HG03469 (cell line): ENCODE data around the gene IARS2.
"Not testable (repeated sequence)": the region's sequence is repeated elsewhere in the genome, so short reads cannot be mapped to it uniquely, and the experiment has no call there.

Experiments used
- ATAC-seq: cut with Tn5 transposase; IDR thresholded peaks from one replicate; pipeline ENCODE4 v1.9.1; 2021; ENCODE audit warnings: mild to moderate bottlenecking, moderate library complexity, moderate number of reproducible peaks; ENCODE audit not compliant: unreplicated experiment

IARS2 gene

DNA sequence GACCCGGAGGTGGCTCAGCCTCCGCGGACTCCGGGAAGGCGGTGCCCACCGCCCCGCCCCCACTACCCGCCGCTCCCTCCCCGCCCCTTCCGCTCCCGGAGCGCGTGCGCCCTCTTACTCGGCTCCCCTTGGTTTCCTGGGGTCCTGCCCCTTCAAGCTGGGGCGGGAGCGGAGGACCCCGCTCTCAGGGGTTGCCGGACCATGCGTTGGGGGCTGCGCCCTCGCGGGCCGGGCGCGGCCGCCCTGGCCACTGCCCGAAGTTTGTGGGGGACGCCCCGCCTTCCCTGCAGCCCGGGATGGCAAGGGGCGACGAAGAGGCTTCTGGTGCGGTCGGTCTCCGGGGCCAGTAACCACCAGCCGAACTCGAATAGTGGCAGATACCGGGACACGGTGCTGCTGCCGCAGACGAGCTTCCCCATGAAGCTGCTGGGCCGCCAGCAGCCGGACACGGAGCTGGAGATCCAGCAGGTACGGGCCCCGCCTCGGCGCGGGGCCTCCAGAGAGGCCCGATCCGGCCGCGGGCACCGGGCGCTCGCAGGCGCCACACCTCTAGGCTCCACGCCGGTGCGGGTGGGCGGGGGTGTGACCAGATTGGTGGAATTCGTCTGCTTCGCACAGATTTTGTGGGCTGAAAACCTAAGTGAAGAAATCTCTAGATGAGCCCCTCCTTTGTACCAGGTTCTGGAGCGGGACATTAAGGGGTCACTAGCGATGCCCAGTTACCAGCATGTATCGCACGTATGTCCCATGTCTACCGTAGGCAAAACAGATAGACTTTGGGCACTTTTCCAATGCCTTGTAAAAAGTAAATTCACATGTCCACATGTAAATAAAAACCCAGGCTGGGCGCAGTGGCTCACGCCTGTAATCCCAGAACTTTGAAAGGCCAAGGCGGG lies at the start of gene IARS2:
IARS2 (plus strand) TSS at position 117 of the 896 bp plus-strand sequence; CDS start at position 202, 85 bp downstream.
- ATAC-seq, result peak; percentile 32

DNA sequence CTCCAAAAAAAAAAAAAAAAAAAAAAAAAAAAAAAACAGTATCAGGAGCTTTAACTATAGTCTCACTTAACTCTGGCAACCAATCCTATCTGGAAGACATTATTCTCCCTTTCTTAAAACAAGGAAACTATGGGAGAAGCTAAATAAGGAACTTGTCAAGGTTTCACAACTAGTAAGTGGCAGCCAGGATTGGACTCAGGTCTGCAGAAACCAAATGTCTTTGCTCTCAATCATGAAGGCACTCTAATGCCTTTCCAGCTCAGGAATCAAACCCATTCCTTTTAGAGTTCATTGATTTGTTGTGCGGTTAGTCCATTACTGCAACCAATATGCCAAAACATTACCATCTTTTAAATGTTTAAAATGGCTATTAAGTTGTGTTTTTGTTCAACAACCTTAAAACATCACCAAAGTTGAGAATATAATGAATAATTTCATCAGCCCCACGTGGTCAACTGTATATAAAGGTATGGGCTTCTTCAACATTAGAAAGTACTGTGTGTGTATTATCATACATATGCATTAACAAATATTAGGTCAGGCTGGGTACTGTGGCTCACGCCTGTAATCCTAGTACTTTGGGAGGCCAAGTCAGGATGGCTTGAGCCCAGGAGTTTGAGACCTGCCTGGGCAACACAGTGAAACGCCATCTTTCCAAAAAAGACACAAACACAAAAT lies 49.1 kb upstream of the IARS2 start:
- no peak for ATAC-seq

DNA sequence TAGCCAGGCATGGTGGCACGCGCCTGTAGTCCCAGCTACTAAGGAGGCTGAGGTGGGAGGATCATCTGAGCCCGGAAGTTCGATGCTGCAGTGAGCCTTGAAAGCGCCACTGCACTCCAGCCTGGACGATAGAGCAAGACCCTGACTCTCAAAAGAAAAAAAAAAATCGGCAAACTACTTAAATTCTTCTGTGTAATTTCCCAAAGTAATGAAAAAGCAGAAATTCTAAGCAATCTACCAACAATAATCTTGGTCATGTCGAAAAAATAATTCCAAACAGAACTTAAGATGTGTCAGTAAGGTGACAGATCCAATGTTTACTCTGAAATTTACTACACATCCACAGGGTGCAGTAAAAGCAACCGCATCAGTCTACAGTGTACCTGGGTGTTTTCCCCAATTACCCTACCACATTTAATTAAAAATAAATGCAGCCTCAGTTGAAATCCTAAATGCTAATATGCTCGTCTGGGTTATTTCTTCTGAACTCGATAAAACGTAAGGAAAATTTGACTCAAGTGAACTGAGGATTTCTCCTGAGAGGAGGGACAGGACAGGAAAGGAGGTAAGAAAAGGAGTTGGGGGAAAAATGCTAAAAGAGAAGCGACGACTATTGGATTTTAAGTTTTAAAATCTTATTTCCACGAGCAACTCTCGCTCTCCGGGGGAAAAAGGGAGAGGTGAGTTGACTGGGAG lies 48.4 kb upstream of the IARS2 start:
- no peak for ATAC-seq

DNA sequence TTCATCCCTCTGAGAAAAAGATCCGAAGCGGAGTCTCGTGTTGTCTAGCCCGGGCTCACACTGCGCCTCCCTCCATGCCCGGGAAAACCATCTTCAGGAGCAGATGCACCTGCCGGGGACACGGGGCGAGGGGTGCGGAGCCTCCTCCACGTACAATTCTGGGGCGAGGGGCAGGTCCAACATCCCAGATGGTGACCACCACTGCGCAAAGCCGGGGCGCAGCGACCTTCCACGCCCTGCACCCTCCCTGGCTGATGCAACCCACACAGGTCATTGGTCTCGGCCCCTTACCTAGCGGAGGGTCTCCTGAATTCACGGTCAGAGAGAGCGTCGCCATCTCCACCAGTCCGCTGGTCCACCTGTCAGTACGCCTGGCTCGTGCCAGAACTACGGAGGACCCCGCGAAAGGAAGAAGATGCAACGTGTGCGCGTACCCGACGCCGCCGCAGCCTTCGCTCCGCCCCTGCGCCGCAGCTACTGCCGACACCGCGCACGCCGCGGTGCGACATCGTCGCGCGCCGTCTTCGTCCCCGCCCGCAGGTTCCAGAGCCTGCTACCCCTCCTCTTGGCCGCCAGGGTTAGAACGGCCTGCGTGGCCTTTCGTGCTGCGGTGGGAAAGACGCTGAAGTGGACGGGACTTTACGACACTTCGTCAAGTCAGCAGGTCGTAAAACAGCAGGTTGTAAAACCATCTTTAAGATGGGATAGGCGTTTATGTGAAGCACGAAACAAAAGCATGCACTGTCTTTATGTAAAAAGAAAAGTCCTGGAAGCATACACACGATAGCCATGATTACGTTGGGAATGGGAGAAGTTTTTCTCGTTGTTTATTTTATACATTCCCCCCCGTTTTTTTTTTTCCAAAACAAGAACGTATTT lies 47.6 kb upstream of the IARS2 start, which contains the start of gene EPRS1:
EPRS1 (minus strand) TSS at position 454 of the 879 bp plus-strand sequence; CDS start at position 337, 117 bp downstream.
- peak; percentile 97 for ATAC-seq

DNA sequence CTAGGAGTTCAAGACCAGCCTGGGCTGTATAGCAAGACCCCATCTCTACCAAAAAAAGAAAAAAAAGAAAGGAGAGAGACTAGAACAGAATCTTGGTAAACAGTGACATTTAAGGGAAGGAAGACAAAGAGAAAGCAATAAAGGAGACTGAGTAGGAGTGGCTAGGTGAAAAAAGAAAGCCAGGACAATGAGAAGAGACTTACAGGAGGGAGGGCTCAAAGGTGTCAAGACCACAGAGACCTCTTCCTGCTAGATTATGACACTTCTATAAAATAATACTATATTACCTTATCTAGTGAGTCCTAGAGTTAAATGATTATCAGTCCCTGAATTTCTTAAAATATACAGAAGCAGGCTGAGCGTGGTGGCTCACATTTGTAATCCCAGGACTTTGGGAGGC lies 37.6 kb upstream of the IARS2 start:
- ATAC-seq, result no peak

DNA sequence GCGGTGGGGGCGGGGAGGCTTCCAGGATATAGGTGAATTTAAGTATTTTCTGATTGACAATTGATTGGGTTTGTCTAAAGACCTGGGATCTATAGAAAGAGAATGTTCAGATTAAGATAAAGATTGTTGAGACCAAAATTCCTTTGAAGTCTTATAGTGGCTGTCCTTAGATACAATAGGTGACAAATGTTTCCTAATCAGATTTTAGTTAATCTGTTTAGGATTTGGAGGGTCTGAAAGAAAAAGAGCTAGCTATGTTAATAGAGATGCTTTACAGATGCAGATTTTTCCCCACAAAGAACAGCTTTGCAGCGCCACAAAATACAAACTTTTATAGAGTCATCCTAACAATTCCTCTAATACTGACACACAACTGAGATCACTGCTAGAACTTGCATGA lies 33.1 kb upstream of the IARS2 start:
- ATAC-seq, result no peak

DNA sequence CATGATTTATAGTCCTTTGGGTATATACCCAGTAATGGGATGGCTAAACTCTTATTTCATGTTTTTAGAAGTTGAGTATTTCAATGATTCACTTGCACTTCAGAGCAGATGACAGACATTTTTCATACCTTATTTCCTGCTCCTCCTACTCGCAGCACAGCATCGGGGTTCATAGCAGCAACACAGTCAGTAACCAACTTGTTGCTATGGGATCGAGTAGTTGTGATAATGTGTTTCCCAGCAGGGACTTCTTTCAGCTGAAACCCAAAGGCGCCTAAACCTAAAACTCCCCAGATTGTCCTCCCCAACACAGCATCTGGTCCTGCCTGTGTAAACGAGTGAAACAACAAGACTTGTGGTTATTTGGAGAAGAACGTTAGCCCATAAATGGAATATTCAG lies 31.3 kb upstream of the IARS2 start:
- ATAC-seq, result no peak

DNA sequence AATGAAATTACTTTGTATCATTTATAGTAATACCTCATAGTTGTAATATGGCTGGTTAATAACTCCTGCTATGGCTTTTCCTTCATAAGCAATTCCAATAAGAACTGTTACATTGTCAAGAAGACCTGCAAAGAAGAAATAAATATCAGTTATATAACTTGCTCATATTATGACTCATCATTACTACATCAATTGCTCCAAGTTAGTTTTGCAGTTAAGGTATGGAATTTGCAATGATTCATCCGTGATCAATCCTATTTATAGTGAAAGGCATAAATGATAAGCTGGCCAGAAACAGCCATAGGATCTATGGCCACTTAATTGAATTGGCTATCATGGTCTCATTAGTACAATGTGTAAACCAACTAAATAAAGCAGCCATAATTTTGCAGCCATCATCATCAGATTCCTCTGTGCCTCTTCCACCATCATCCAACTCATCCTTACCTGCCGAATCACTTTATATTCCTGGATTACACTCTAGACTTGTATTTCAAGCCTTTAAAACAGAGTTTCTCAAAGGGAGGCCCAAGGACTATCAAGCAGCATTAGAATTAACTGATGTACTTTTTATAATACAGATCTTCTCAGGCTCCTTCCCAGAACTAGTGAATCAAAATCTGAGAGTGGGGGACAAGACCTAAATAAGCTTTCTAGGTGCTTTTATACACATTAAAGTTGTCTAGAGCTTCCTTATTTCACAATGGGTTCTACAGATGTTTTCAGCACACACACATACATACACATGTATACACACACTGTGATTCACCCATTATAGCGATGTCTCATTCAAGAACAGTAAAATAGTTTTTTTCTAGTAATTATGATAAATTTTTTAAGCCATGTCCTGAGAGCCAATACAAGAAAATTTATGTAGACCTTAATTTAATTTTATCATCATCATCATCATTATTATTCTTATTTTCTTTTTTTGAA lies 26.4 kb upstream of the IARS2 start:
- ATAC-seq, result no peak

DNA sequence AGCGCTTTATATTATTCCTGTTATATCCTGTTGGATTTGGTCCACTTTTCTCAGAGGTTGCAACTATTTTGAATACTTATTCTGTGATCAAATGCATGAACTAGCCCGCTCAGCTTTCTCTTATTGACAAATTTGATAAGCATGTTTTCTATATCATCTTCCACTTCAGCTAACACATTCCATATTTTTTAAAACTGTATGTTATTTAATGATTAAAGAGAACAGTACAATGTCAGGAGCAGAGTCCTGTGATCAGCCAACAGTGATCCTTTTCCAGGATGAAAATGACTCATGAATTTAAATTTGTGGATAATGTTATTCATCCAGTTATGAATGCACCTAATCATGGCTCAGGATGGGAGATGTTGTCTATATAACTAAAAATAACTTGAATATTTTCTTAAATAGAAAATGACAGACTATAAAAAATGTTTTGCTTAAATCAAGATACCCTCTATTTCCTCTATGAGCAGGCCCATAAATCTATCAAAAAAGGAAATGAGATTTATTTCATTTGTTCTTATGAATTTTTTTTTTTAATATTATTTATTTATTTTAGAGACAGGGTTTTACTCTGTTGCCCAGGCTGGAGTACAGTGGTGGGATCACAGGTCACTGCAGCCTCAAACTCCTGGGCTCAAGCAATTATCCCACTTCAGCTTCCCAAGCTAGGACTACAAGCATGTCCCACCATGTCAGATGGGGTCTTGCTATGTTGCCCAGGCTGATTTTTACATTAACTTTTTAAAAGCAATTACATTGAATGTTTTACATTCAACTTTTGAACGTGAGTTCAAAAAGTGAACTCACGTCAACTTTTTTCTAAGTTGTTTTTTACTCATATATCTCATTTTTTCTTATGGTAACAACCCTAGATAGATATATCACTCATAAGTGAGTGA lies 16.8 kb upstream of the IARS2 start:
- ATAC-seq, result no peak

DNA sequence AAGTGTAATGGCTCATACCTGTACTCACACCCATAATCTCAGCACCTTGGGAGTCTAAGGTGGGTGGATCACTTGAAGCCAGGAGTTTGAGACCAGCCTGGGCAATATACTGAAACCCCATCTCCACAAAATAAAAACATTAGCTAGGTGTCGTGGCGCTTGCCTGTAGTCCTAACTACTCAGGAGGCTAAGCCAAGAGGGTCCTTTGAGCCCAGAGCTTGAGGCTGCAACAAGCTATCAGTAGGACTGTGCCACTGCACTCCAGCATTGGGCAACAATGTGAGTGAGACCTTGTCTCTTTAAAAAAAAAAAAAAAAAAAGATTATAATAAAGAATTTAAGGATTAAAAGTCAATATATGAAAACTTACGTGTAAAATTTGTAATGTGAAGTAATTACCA lies 16.0 kb upstream of the IARS2 start:
- no peak for ATAC-seq

DNA sequence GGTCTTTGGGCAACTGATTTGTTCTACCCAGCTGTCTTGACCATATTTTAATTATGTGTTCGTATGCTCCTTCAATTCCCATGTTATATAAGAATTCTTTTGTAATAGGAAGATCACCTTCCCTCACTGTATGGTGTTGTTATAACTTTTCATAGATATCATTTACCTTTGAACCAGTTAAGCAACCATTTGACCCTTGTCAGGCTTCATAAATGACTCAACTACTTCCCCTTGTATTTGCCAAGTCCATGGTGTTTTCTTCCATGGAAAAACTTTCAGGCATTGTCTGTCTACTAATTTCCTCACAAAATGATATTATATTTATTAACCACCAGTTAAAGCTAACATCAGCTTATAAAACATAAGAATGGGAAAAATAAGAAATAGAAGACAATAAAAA lies 9.5 kb upstream of the IARS2 start:
- ATAC-seq, result no peak

DNA sequence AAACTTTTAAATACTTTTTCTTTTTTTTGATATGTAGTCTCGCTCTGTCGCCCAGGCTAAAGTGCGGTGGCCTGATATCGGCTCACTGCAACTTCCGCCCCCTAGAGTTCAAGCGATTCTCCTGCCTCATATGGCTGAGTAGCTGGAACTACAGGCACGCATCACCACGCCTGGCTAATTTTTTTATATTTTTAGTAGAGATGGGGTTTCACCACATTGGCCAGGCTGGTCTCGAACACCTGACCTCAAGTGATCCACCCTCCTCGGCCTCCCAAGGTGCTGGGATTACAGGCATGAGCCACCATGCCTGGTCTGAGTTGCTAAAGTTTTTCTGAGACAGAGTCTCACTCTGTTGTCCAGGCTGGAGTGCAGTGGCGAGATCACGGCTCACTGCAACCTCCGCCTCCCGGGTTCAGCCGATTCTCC lies 7.7 kb upstream of the IARS2 start:
- peak; percentile 47 for ATAC-seq

DNA sequence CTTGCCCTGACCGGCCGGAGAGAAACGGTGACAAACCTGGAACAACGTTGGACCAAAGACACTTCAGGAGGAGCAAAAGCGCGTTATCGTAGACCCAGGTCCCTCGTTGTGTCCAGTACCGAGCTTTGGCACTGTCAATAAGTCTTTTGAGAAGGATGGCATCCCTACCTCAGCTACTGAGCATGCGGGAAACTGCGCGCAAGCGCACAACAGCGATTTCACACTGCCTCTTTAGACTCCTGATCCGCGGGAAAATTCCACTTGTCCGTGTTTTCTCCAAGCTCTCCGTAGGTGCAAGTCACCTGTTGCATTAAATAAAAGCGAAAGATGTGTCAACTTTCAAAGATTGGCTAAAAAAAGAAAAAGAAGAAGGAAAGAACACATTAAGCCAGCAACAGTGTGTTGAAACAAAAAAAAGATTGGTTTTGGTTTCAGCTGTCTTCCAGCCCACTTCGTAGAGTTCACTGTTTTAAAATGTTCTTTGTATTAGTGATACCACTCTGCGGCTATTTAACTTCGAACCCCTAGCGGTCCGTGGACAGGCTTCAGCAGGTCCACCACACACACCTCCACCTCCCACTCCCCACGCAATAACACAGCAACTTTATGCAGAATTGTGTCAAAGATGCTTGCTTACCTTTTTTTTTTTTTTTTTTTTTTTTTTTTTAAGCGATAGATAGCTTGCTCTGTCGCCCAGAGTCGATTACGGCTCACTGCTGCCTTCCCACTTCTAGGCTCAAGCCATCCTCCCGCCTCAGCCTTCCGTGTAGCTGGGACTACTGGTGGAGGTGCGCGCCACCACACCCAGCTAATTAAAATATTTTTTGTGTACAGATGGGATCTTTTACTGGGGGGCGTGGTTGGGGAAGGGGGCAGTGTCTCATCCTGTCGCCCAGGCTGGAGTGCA lies 4.0 kb upstream of the IARS2 start, which contains the start of gene BPNT1:
BPNT1 (minus strand) TSS at position 139 of the 907 bp plus-strand sequence. CDS start 9,942 bp downstream, outside the sequence.
- peak; percentile 55 for ATAC-seq

DNA sequence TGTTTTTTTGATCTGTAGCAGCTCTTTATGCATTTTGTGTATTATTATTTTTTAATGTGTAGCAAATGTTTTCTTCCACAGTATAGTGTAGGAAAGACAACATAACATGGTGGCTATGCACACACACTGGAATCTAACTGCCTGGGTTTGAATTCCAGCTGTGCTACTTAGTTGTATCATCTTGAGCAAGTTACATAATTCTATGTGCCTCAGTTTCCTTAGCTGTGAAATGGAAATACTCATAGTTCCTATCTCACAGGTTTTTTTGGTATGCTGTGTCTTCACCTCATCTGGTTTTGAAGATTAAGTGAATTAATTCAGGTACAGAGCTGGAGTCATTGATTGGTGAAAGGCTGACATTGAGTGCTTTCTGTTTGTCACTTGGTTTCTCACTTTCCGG lies 1.2 kb upstream of the IARS2 start:
- no peak for ATAC-seq

DNA sequence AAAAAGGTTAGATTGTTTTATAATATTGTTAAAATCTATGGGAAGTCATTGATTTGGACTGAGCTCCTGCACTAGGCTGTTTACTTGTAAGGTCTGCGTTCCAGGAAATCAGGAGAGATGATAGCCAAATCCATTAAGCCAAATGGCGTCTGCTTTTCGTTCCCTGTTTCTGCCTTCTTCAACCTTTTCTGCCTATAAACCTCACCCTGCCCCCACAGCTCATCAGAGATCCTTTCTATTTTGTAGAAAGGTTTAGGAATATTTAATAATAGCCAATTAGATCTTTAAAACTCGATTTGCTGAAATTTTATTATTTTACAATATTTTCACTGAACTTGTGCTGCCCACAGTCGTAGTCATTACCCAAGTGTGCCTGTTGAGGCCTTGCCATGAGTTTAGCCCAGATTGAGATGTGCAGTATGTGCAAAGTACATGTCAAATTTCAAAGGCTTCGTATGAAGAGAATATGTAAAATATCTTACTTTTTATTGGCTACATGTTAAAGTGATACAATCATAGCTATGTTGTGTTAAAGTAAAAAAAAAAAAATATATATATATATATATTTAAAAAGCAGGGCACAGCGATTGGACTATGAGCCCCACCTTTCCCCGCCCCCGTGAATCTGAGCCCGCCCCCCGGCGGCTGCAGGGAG lies 444 bp upstream of the IARS2 start:
- peak; percentile 1 for ATAC-seq

DNA sequence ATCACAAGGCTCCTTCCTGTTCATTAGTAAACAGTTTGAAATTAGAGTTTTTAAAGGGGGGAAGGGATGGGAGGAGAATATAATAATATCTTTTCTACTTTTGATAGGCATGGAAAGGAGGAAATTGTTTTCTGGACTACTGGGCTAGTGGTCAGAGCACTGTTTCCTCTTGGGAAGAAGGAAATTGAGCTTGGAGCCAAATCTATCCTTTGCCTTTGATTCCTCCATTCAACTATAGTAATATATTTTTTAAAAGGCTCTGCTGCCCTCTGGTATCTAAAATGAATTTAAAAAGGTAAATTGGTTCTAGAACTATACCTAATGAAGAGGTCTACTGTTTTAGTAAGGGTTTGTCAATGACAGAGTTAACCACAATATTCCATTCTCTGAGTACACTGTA lies 5.9 kb downstream of the IARS2 start:
- no peak for ATAC-seq

DNA sequence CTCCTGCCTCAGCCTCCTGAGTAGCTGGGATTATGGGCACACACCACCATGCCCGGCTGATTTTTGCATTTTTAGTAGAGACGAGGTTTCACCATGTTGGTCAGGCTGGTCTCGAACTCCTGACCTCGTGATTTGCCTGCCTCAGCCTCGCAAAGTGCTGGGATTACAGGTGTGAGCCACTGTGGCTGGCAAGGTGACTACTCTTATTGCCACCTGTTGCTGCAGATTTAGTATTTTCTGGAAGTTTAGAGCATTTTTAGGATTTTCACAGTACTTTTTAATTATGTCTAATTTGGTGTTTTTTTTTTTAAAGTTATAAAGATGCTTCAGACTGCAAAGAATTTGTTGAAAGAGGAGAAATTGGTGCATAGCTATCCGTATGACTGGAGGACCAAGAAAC lies 16.5 kb downstream of the IARS2 start:
- not testable (repeated sequence) for ATAC-seq
